HG02642 (cell line): ENCODE data around the gene TRIOBP.
A peak's percentile ranks its signal among the peaks of the same experiment; 100 is the strongest.
"Not testable (repeated sequence)": the region's sequence is repeated elsewhere in the genome, so short reads cannot be mapped to it uniquely, and the experiment has no call there.

Source experiments
- ATAC-seq: cut with Tn5 transposase; IDR thresholded peaks from one replicate; pipeline ENCODE4 v1.9.1; 2021; ENCODE audit warnings: mild to moderate bottlenecking; ENCODE audit not compliant: unreplicated experiment, poor library complexity

TRIOBP gene

GRCh38 chr22:37690901-37691504 is 5.8 kb upstream of the TRIOBP start:
- ATAC-seq = no peak

DNA sequence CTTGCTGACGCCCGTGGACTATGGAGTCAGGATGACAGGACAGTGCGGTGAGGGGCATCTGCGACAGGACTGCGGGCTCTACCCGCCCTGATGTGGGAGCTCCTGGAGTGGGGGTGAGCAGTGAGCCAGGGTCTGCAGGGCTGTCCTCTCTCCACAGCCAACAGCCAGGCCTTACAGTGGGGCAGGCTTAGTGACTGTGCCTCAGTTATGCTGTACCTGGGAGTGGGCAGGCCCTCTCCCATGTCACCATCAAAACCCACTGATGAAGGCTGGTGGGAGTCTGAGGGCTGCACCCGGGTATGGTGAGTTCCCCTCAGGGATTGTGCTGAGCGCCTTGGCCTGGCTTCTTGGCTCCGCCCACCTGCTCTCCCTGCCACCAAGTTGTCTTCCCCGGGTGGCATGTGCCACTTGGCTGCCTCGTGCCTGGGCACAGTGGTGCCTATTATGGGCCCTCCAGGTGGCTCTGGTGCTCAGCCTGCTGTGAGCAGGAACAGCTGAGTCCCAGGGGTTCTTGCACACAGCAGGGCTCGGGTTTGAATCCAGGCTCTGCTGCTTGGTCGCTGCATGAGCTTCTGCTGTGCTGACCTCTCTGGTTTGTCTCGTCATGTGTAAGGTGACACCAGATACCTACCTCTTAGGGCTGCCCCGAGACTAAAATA is 4.1 kb upstream of the TRIOBP start:
- ATAC-seq = no peak

- not testable (repeated sequence) for ATAC-seq
Observed at GRCh38 chr22:37694131-37694530, 2.7 kb upstream of the TRIOBP start.

GRCh38 chr22:37696260-37696656 is 590 bp upstream of the TRIOBP start:
- peak; percentile 3 for ATAC-seq

DNA sequence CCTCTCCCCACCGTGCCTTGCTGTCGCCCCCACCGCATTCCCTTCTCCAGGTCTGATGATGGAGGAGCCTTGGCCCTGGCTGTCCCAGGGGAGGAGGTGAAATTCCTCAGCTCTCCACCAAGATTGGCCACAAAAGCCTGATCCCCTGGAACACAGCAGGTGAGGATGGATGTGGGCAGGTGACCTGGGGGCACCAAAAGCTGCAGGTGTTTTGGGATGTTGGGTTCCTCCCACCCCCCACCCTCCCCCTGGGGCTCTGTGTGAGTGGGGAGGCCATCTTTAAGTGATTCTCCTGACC is 639 bp downstream of the TRIOBP start:
- no peak for ATAC-seq

DNA sequence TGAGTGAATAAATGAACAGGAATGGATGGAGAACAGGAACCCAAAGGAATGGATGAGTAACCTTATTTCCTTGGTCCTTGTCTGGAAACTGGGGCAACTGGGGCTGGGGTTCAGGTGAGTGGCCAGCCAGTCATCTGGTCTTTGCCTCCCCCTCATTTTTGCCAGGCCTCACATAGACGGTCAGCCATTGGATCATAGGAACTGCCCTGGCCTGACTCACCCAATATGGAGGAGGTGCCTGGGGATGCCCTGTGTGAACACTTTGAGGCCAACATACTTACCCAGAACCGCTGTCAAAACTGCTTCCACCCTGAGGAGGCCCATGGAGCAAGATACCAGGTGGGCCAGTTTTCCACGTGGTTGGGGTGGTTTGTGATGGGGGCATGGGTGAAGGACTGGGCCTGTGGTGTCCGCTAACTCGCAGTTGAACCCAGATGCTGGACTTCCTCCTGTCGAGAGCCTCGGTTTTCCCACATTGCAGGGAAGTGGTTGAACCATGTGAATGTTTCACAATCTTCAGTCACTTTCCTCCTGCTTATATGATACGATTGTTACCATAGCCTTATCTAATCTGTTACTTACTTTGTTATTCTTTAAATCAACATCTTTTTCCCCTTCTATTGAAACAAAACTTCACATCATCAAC is 4.4 kb downstream of the TRIOBP start:
- ATAC-seq = no peak

DNA sequence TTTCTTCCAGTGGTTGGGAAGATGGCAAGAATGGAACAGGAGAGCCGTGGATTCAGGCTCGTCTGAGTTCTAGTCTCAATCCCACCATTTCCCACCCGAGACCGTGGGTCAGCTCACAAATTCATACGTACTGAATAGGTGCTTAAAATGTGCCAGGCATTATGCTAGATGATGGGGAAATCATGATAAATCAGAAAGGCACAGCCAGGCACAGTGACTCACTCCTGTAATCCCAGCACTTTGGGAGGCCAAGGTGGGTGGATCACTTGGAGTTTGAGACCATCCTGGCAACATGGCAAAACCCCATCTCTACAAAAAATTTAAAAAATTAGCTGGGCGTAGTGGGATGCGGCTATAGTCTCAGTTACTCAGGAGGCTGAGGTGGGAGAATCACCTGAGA is 7.1 kb downstream of the TRIOBP start:
- no peak for ATAC-seq

GRCh38 chr22:37704645-37705044 is 7.8 kb downstream of the TRIOBP start:
- ATAC-seq = no peak

- ATAC-seq = no peak
Observed at GRCh38 chr22:37705205-37705604, 8.4 kb downstream of the TRIOBP start.

DNA sequence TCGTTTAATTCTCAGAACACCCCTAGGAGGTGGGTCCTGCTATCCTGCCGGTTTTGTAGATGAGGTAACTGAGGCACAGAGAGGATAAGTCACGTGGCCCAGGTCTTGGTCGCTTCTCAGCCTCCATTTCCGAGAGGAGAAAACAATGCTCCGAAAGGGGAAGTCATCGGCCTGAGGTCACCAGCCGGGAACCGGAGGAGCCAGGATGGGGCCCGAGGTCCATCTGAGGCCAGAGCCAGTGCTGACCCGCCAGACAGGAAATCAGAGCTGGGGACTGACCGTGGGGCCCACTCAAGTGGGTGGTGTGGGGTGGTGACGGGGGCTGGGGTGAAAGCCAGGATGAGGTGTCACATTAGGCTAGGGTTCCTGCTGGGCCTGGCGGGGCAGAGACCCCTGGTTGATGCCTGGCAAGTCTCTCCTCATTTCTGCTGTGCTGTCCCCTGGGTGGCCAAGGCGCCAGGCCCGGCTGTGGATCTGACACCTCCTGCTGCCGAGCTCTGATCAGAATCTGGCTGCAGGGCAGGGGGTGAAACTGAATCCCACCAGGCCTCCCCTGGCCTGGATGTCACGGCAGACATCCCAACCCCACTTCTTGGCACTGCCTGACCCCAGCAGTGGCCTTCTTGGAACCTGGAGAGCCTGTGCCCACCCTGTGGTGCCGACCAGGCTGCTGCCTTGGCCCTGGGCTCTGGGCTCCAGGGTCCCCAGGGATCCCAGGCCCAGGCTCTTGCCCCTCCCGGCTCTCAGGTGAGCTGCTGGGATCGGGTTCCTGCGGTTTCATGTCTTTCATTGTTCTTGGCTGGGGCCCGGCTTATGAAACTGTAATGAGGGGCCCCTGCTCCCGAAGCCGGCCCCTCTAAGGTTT is 12.0 kb downstream of the TRIOBP start:
- no peak for ATAC-seq

DNA sequence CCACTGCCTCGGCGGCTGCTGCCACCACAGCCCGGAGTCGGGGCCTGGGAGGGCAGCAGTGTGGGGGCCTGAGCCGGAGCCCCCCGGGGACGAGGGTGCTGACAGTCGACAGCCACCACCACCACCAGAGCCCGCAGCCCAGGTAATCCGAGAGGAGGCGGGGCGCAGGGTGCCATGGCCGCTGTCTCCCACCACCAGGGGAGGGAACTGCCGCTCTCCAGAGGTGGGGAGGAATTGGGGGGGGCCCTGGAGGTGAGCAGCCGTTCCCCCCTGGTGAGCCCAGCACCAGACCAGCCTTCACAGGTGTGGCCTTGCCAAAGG is 12.6 kb downstream of the TRIOBP start:
- ATAC-seq = no peak

DNA sequence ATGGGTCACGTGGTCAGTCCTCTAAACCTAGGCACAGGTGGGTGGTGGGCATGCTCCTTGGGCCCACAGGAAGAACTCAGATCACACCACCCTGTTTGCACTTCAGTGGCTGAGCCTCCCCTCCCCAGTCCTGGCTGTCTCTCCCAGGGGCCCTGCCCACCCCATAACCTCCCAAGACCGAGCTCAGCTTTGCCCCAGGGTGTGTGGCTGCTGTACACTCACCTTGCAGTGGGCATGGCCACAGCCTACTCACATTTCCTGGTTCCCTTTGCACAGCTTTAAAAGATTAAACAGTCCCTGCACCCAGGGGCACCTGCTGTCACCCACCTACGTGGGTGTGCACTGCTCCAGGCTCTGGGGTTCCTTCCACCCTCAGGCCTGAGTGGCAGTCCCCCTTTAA is 13.8 kb downstream of the TRIOBP start:
- ATAC-seq = no peak

GRCh38 chr22:37711490-37711889 is 14.6 kb downstream of the TRIOBP start:
- no peak for ATAC-seq

DNA sequence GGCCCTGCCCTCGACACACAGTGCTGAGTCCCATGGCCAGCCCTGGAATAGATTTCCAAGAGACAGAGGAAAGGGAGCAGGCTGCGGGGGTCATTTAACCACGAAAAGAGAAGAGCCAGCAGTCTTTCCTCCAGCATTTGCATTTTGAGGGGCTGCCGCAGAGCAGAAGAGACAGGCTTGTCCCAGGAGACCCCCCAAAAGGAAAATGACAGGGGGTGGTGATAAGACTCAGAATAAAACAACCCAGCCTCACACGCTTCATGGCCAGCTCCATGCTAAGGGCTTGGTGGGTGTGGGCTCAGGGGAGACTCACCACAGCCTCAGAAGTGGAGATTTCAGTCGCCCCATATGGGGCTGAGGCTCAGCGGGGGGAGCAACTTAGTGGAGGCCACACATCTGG is 16.9 kb downstream of the TRIOBP start:
- no peak for ATAC-seq

- no peak for ATAC-seq
Observed at GRCh38 chr22:37714634-37715033, 17.8 kb downstream of the TRIOBP start.

- no peak for ATAC-seq
Observed at GRCh38 chr22:37715760-37716159, 18.9 kb downstream of the TRIOBP start.

- ATAC-seq = no peak
Observed at GRCh38 chr22:37716708-37717107, 19.9 kb downstream of the TRIOBP start.

- ATAC-seq = not testable (repeated sequence)
Observed at GRCh38 chr22:37717235-37717634, 20.4 kb downstream of the TRIOBP start.

DNA sequence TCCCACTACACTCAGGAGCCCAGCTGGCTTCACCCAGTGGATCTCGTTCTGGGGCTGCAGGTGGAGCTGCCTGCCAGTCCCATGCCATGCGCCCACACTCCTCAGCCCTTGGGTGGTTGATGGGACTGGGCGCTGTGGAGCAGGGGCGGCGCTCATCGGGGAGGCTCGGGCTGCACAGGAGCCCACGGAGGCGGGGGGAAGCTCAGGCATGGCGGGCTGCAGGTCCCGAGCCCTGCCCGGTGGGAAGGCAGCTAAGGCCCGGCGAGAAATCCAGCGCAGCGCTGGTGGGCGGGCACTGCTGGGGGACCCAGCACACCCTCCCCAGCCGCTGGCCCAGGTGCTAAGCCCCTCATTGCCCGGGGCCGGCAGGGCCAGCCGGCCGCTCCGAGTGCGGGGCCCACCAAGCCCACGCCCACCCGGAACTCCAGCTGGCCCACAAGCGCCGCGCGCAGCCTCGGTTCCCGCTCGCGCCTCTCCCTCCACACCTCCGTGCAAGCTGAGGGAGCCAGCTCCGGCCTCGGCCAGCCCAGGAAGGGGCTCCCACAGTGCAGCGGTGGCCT is 21.0 kb downstream of the TRIOBP start:
- ATAC-seq = not testable (repeated sequence)

DNA sequence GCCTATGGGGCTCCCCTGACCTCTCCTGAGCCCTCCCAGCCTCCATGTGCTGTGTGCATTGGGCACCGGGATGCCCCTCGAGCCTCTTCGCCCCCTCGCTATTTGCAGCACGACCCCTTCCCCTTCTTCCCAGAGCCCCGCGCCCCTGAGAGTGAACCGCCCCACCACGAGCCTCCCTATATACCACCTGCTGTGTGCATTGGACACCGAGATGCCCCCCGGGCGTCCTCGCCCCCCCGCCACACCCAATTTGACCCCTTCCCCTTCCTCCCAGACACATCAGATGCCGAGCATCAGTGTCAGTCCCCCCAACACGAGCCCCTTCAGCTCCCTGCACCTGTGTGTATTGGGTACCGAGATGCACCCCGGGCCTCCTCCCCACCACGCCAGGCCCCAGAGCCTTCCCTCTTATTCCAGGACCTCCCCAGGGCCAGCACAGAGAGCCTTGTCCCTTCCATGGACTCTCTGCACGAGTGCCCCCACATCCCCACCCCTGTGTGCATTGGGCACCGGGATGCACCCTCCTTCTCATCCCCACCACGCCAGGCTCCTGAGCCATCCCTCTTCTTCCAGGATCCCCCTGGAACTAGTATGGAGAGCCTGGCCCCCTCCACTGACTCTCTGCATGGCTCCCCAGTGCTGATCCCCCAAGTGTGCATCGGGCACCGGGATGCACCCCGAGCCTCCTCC is 28.8 kb downstream of the TRIOBP start:
- ATAC-seq = no peak
